HPDE6-E6E7 (cell line): ENCODE data around the gene VWA3A.
"Not testable (repeated sequence)": the region's sequence is repeated elsewhere in the genome, so short reads cannot be mapped to it uniquely, and the experiment has no call there.

Source experiments
- DNase-seq: peaks from one replicate; pipeline ENCODE4 v3.0.0; 2011; ENCODE audit warnings: missing footprints; ENCODE audit errors: extremely low spot score

VWA3A gene

GRCh38 chr16:22132801-22133200, 40.5 kb downstream of the VWA3A start:
- DNase-seq, result no peak

- no peak for DNase-seq
Observed at GRCh38 chr16:22138482-22138881, 46.1 kb downstream of the VWA3A start.

DNA sequence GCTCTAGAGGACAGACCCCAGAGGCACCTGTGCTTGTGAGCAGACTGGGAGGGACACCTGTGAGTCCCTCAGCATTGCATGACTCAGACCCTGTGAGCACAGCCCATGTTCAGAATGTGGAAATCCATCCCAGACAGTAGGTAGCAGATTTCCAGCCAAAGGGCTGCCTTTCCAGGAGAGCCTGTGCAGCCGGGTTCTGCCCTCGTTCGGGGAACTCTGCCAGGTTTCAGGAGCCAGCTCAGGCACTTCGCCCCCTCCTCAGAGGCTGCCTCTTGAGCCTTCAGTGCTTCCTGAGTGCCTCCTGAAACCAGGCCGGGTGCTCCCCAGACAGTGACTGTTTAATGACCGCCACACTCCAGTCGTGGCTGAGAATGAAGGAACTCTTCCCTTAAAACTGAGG, 46.7 kb downstream of the VWA3A start:
- DNase-seq, result peak; percentile 13

GRCh38 chr16:22139732-22140131, 47.4 kb downstream of the VWA3A start:
- no peak for DNase-seq

DNA sequence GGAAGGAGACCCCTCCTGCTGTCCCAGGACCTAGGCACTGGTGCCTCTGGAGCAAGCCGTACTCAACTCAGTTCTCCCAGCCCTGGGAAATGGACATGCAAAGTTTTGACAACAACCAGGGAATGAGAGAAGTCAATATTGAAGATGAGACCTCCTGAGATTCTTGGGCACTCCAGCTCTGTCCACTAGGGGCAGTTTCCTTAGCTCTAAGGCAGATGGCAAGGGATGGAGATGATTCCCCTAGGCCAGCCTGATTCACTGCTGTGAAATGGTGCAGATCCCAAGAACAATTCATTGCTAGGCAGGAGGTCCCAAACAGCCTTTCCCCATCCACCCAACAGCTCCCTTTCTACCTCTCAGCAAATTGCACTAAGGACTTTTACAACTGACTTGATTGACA, 49.4 kb downstream of the VWA3A start:
- no peak for DNase-seq

- no peak for DNase-seq
Observed at GRCh38 chr16:22144520-22144919, 52.2 kb downstream of the VWA3A start.

DNA sequence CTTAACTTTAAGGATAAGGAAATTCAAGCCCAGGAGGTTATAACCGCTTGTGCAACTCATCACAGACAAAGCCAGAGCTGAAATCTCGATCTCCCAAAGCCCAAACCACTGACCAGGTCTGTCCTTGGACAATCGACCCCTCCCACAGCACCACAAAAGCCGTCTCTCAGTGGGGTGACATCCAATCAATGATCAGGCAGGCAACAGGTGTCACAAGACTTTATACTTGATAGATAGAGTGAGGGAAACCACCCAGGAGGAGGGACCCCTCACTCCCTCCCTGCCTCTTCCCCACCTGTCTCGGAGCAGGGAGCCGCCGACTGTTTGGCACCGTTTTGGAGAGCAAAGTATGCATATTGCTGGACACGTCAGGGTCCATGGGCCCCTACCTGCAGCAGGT, 55.5 kb downstream of the VWA3A start:
- DNase-seq, result no peak

- DNase-seq, result no peak
Observed at GRCh38 chr16:22151246-22151998, 59.1 kb downstream of the VWA3A start.

DNA sequence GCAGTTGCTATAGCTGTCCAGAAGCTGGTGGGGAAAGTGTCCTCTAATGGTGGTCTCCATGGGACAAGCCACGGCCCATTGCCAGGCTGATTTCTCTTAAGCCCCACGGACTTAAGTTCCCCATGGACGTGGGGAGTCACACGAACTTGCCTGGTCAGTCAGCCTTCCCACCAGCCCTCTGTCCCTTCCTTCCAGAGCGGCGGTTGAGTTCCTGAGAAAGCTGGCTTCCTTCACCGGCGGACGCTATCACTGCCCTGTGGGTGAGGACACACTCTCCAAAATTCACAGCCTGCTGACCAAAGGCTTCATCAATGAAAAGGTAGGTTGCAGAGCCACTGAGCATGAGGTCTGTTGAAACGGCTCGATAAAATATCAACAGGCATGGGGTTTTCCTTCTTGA, 60.0 kb downstream of the VWA3A start:
- no peak for DNase-seq

DNA sequence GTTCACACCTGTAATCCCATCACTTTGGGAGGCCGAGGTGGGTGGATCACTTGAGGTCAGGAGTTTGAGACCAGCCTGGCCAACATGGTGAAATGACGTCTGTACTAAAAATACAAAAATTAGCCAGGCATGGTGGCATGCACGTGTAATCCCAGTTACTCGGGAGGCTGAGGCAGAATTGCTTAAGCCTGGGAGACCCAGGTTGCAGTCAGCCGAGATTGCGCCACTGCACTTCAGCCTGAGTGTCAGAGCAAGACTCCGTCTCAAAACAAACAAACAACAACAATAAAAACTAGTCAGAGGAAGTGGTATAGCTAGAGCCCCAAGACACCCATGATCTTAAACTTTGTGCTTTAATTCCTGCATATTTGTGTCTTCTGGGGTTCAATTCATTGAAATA, 60.7 kb downstream of the VWA3A start:
- DNase-seq, result not testable (repeated sequence)

DNA sequence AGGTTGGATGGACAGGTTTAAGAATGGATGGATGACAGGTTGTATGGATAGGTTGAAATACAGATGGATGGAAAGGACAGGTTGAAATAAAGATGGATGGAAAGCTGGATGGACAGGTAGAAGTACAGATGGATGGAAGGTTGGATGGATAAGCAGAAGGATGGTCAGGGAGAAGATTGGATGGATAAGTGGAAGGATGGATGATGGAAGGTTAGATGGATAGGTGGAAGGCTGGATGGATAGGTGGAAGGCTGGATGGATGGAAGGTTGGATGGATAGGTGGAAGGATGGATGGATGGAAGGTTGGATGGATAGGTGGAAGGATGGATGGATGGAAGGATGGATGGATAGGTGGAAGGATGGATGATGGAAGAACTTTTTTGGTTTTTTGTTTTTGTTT, 69.1 kb downstream of the VWA3A start:
- no peak for DNase-seq

- DNase-seq, result peak; percentile 54
Observed at GRCh38 chr16:22161999-22162655, 69.8 kb downstream of the VWA3A start, which contains the start of gene SDR42E2. TSS of gene SDR42E2 (plus strand) at chr16:22162506. CDS start at chr16:22165583, 3,077 bp downstream.

GRCh38 chr16:22162656-22163009, 70.3 kb downstream of the VWA3A start:
- DNase-seq, result no peak

DNA sequence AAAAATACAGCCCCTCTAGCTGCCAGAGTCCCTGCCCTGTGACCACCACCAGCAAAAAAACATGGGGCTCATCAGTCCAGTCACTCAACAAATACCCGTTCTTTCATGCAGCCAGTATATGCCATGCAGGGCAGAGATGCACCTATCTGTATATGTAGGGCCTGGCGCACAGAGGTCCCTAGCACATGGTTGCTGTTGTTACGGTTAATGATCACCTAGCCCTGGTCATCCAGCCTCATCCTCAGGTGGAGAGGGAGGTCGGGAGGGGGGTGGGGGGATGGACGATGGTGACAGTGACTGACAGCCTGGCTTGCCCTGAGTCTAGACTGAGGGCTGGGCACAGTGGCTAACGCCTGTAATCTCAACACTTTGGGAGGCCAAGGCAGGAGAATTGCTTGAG, 71.5 kb downstream of the VWA3A start:
- no peak for DNase-seq

GRCh38 chr16:22164482-22164881, 72.1 kb downstream of the VWA3A start:
- no peak for DNase-seq

DNA sequence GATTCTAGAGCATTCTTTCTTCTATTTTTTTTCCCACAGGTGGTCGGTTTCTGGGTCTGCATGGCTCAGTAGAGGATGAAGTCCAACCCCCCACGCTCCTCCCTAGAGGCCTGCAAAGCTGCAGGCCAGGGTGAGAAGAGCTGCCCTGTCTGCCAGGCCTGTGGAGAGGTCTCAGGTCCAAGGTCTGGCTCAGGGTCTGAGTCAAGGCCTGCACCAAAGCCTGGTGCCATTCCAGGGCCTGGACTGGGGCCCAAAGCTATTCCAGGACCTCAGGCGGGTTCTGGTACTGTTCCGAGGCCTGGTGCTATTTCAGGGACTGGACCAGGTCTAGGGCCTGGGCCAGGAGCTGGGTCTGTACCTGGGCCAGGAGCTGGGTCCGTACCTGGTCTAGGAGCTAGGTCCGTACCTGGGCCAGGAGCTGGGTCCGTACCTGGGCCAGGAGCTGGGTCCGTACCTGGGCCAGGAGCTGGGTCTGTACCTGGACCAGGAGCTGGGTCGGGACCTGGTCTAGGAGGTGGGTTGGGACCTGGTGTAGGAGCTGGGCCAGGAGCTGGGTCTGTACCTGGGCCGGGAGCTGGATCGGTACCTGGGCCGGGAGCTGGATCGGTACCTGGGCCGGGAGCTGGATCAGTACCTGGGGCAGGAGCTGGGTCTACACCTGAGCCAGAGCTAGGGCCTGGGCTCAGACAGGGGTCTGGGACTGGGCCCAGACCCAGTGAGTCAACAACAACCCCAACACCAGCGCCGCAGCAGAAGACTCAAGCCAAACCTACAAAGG, 73.4 kb downstream of the VWA3A start:
- no peak for DNase-seq

DNA sequence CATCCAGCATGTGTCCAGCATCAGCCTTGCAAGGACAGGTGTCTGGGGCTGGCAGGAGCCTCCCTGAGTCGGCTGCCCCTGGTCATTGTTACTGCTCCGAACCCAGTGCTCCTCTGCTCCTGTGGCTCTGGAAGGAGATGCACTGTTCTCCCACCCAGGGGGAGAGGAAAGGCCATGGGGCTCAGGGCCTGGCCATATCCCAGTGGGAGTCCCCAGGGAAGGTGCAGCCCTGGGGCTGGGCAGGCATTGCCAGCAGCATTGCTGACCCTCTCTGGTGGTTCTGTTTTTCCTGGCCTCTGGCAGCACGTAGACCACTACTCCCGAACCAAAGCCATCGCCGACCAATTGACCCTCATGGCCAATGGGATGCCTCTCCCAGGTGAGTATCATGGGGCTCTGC, 79.6 kb downstream of the VWA3A start:
- DNase-seq, result no peak

DNA sequence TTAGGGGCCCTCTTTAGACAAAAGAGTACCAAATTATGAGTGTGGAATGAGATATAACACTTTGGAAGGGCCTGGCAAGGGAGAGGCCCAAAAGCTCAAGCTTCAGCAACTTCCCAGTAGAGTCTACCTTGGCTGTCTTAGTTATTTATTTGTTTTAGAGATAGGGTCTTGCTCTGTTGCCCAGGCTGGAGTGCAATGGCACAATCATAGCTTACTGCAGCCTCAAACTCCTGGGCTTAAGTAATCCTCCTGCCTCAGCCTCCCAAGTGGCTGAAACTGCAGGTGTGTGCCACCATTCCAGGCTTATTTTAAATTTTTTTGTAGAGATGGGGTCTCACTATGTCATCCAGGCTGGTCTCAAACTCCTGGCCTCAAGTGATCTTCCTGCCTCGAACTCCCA, 80.3 kb downstream of the VWA3A start:
- DNase-seq, result not testable (repeated sequence)

GRCh38 chr16:22174642-22175041, 82.3 kb downstream of the VWA3A start:
- no peak for DNase-seq

DNA sequence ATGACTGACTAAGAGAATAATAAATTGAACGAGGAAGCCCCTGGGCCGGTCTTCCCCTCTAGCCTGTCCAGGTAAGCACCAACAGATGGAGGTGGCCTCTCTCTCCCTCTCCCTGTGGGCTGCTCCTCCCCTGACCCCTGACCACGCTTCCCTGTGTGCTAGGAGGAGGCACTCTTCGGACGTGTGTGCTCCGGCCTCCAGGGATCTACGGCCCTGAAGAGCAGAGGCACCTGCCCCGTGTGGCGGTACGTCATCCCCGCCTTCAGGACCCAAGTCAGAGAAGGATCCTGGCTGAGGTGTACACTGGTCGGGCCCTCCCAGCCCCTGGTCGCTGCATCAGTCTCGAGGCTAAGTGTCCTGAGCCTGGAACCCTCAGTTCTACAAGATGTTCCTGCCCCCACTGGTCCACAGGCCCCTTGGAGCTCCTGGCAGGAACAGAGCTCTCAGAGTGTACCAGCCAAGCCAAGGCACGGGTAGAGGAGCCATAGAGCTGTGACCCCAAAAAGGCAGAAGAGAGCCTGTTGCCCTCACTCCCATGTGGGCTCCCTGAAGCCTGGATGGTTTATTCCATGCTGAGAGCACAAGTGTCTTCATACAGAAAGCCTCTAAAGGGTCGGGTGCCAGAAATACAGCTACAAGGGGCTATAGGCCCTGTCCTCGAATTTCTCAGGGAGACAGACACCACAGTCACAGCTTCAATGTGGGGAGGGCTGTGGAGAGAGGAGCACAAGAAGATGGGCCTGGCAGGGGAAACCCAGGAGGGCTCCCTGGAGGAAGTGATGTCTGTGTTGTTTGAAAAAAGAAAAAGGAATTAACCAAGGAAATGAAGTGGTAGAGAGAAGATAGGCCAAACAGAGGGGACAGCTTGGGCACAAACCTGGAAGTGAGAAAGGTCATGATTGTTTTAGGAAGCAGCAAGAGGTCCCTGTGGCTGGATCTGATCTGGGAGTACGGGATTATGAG, 85.9 kb downstream of the VWA3A start:
- DNase-seq, result no peak

GRCh38 chr16:22181426-22181825, 89.1 kb downstream of the VWA3A start:
- no peak for DNase-seq

DNA sequence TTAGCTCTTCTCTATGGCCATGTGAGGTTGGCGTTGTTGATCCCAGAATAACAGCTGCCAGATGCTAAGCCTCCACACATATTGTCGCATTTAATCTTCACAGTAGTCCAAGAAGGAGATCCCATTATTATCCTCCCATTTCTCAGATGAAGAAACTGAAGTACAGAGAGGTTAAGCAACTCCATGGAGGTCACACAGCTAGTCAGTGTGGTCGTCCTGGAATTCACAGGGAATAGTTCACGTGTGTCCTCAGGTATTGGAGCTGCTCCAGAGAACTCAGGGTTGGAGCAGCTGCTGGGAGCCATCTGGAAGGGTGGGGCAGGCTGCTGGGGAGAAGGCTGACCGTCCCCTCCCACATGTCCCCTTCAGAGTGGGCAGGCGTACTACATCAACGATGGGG, 89.5 kb downstream of the VWA3A start:
- DNase-seq, result no peak
